Activated CD8-positive, alpha-beta T cell treated with anti-CD3 and anti-CD28 coated beads for 36 hours (primary cell): ENCODE data around the gene CADM2. TPM values are rescaled to one million over a fixed set of nuclear protein-coding genes. Genes with fewer than 3 reads are reported as not detected.

Source experiments
- ATAC-seq: fragments of 200-7000 bp; cut with Tn5 transposase; one replicate; pipeline ENCODE4 v1.10.0; 2021; ENCODE audit warnings: mild to moderate bottlenecking, moderate library complexity
- CTCF ChIA-PET: fragments of 350-600 bp; sonication (Branson Sonifier 250); formaldehyde crosslinking; loops from one replicate; lab custom pipeline; 2021; ENCODE audit warnings: antibody characterized with exemption; lab: Charles Lee
- POLR2A ChIA-PET: fragments of 350-600 bp; sonication (Branson Sonifier 250); formaldehyde crosslinking; loops from one replicate; lab custom pipeline; 2021; ENCODE audit warnings: antibody characterized with exemption; lab: Charles Lee
- DNase-seq: peaks from one replicate; pipeline ENCODE4 v3.0.0-alpha.2; 2020
- H3K27ac Mint-ChIP-seq: one replicate; pipeline ENCODE4 v1.8.0; 2021; ENCODE audit warnings: mild to moderate bottlenecking, mixed read lengths
- H3K27me3 Mint-ChIP-seq: one replicate; pipeline ENCODE4 v1.8.0; 2021; ENCODE audit warnings: mixed read lengths
- H3K36me3 Mint-ChIP-seq: one replicate; pipeline ENCODE4 v1.8.0; 2021; ENCODE audit warnings: low read depth, mixed read lengths
- H3K4me1 Mint-ChIP-seq: one replicate; pipeline ENCODE4 v1.8.0; 2021; ENCODE audit warnings: low read depth, mixed read lengths
- H3K4me3 Mint-ChIP-seq: one replicate; pipeline ENCODE4 v1.8.0; 2021; ENCODE audit warnings: mild to moderate bottlenecking, moderate library complexity, mixed read lengths
- H3K9me3 Mint-ChIP-seq: one replicate; pipeline ENCODE4 v1.8.0; 2021; ENCODE audit warnings: mixed read lengths
- intact Hi-C: fragments of 100-400 bp; cut with micrococcal nuclease; formaldehyde crosslinking; loops from one replicate; pipeline ENCODE4 v1.10.0; 2022
- microRNA-seq: library from miRNA; unstranded; fragments of <30 nt; microRNA quantifications from one replicate; pipeline ENCODE4 v1.2.0, GENCODE V29; 2022; ENCODE audit warnings: borderline microRNAs expressed, borderline replicate concordance
- total RNA-seq, 2 experiments: library from RNA; stranded (reverse); gene quantifications; one replicate each; pipeline ENCODE4 v1.2.3, GENCODE V29; 2021
- TF ChIP-seq, protein P1 (sequence below): fragments of 200-600 bp; IDR thresholded peaks from one replicate; pipeline ENCODE4 v1.8.0; 2022; ENCODE audit warnings: antibody characterized with exemption, mild to moderate bottlenecking

The CADM2 gene
- total RNA-seq, 2 experiments from 2014 or later, result 0.38 TPM; not detected in 1

DNA sequence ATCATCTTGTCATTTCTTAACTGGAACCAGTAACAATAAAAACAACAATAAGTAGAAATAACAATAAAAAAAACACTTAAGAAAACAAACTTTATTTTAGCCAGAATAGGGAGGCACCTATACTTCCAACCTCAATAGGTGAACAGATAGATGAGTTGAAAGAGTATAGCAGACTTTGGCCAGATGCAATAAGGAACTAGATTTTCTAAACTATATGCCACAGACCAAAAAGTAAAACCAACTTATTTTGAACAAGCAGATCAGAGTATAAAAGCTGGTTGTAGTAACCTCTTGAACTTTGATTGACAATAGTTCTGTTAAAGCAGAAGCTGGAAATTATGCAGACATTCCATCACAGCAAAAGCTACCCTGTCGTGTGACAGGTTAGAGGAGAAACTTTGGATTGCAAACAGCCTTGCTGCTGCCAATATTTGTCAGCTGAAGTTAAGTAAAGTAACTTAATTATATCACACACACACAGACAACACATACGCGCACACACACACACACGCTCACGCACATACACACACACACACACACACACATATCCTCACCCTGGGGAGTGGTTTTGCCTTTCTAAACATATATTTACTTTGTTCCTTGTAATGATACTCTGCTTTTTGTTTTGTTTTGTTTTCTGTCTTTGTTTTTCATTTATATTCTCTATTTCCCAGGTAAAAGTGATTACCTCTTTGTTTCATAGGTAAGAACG, 1128.5 kb downstream of the CADM2 start:
- Mint-ChIP-seq H3K4me1 (no peaks in the 10 kb centered on the region), H3K27ac (no peak overlapping the region), H3K27me3 (no peaks in the 10 kb centered on the region), H3K36me3 (no peaks in the 10 kb centered on the region), H3K4me3 (no peak overlapping the region), H3K9me3 (peaks cover 6% of the 10 kb centered on the region)
- TF ChIP-seq, protein P1, sequence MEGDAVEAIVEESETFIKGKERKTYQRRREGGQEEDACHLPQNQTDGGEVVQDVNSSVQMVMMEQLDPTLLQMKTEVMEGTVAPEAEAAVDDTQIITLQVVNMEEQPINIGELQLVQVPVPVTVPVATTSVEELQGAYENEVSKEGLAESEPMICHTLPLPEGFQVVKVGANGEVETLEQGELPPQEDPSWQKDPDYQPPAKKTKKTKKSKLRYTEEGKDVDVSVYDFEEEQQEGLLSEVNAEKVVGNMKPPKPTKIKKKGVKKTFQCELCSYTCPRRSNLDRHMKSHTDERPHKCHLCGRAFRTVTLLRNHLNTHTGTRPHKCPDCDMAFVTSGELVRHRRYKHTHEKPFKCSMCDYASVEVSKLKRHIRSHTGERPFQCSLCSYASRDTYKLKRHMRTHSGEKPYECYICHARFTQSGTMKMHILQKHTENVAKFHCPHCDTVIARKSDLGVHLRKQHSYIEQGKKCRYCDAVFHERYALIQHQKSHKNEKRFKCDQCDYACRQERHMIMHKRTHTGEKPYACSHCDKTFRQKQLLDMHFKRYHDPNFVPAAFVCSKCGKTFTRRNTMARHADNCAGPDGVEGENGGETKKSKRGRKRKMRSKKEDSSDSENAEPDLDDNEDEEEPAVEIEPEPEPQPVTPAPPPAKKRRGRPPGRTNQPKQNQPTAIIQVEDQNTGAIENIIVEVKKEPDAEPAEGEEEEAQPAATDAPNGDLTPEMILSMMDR, result no peak
- ATAC-seq, result no peak
- ChIA-PET POLR2A (no interaction called here), CTCF (no interaction called here)
- intact Hi-C loops, result no loop called here
- DNase-seq, result no peak

DNA sequence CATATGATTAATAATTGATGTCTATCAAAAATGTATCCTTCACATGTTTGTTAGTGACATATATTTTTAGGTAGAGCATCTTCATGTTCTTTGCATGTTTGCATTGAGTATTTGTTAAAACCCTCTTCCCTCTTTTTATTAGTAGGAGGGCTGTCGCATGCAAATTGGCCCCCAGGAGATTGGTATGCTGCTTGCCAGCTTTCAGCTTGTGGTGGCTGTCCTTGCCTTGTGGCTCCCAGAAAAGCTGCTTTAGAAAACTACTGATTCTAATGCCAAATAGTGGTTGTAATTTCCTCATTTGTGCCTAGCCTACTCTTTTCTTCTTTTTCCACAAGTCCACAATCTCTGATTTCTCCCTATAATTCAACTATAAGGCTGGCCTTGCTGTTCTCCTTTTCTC, 1145.4 kb downstream of the CADM2 start:
- ATAC-seq (no peak), DNase-seq (no peak)
- no peak overlapping the region for H3K27ac Mint-ChIP-seq
- TF ChIP-seq, protein P1, result no peak
- ChIA-PET CTCF (no interaction called here), POLR2A (no interaction called here)
- intact Hi-C loops, result no loop called here
- no peaks in the 10 kb centered on the region for H3K27me3 Mint-ChIP-seq
- peaks cover 19% of the 10 kb centered on the region for H3K9me3 Mint-ChIP-seq
- H3K4me1 Mint-ChIP-seq, result no peaks in the 10 kb centered on the region
- no peak overlapping the region for H3K4me3 Mint-ChIP-seq
- no peaks in the 10 kb centered on the region for H3K36me3 Mint-ChIP-seq

DNA sequence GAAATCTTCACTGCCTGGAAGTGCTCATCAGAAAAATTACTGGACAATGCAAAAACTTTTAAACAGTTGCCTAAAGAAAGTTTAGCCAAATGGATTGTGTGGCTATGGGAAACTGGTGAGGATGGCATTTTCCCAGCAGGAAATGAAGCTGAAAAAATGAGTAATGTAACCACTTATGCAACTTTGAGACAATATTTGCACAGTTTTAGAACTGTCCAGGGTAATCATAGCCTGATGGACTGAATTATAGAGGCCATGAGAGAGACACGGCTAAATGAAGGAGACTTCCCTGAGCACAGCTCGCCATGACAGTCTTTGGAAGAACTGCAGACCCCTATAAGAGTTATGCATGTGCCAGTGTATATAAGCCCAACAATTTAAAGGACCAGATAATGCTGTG, 1150.6 kb downstream of the CADM2 start:
- H3K27me3 Mint-ChIP-seq, result no peaks in the 10 kb centered on the region
- no peak overlapping the region for H3K4me3 Mint-ChIP-seq
- DNase-seq, result no peak
- TF ChIP-seq, protein P1, result no peak
- ChIA-PET CTCF (no interaction called here), POLR2A (no interaction called here)
- no peaks in the 10 kb centered on the region for H3K4me1 Mint-ChIP-seq
- H3K36me3 Mint-ChIP-seq, result no peaks in the 10 kb centered on the region
- H3K27ac Mint-ChIP-seq, result no peak overlapping the region
- intact Hi-C loops, result no loop called here
- H3K9me3 Mint-ChIP-seq, result peaks cover 16% of the 10 kb centered on the region
- ATAC-seq, result no peak

Small RNA genes within 50 kb of the gene (microRNA-seq; reads per million reads assigned to microRNA genes)
- not detected for gene MIR5688
